Measurements from ENCODE around the gene FCHSD2.

Gene FCHSD2

DNA sequence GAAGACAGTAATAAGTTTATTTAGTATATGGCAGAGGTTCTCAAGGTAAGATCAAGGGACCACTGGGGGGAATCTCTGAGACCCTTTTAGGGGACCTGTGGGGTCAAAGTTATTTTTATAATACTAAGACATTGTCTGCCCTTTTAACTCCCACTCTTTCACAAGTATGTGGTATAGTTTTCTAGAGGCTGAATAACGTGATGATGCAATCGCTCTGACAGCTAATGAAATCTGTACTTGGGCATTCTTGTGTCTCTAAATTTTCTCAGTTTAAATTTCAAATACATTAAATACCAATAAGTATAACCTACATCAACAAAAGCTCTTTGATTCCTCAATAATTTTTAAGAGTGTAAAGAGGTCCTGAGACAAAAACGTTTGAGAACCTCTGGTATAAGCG is 180.0 kb downstream of the FCHSD2 start:
- no peak for DNase-seq

DNA sequence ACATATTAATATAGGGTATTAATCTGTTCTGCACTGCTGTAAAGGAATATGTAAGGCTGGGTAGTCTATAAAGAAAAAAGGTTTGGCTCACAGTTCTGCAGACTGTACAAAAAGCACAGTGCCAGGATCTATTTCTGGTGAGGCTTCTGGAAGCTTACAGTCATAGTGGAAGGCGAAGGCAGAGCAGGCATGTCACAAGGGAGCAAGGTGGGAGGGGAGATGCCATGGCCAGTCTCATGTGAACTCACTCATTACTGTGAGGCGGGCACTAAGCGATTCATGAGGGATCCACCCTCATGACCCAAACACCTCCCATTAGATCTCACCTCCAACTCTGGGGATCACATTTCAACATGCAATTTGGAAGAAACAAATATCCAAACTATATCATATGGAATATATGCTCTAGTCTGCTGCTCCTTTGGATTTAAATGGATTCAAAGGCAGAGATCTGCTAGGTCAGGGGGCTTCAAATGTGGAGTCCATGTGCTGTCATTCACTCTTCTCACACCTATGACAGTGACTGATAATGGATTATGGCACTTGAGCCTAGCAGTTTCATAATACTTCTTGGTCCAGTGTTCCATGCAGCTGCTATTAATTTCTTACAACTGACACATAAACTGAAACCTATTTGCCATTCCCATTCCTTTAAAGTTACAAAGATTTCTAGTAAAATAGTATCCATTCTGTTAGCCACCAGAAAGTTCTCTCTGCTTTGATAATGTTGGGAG is 182.0 kb downstream of the FCHSD2 start:
- no peak for DNase-seq

DNA sequence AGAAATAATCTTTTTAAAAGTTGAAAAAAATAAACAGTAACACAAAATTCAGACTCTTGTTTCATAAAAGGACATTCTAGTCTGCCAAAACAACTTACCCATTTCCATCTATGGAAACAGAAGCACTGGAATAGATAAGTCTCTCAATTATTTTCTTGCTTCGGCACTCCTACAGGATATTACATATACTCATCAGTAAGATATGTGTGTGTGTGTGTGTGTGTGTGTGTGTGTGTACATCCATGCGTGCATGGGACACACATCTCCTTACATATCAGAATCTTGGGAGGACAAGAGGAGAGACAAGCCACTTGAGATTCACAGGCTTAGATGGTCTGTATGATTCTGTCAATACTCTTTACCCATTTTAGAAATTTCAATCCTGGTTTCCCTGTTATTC is 183.3 kb downstream of the FCHSD2 start:
- no peak for DNase-seq

DNA sequence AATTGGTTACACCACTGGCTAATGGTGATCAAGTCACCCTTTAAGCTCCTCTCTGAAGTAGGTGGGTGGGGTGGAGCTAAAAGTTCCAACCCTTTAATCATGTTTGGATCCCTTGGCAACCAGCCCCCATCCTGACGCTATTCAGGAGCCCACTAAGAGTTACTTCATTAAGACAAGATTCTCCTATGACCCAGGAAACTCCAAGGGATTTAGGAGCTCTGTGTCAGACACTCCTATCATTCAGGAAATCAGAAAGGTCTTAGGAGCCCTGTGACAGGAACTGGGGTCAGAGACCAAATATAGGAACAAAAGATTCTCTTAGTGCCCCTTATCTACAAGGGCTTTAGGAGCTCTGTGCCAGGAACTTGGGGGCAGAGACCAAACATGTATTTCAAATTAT is 186.7 kb downstream of the FCHSD2 start:
- no peak for DNase-seq

DNA sequence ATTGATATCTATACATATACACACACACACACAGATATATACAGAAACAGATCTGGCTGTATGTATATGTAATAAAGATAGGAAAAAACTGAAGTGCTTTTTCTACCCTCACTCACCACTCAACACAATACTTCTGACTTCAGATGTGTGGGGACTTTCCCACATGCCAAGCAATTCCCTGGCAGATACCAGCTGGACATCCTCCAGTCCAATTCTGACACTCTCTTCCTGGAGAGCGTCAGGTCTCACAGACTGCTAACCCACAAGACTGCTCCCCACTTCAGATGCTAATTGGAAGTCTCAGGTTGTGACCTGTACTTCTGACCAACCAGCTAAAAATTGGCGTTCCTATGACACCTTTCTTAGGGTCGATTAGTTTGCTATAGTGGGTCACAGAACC is 187.3 kb downstream of the FCHSD2 start:
- DNase-seq, result no peak

DNA sequence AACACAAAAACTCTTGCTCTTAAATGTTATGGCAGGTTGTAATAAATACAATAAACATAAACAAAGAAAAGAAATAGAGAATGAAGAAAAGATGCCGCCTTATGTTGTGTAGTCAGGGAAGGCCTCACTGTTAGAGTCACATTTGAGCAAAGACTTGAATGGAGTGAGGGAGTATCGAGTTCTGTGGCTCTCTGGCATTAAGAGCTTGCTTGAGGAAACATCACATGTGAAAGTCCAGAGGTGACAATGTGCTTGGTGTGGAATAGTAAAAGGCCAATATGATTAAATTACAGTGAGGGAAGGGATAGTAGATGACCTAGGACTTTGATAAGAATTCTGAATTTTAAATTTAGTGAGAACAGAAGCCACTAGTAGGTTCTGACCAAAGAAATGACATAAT is 188.5 kb downstream of the FCHSD2 start:
- no peak for DNase-seq

DNA sequence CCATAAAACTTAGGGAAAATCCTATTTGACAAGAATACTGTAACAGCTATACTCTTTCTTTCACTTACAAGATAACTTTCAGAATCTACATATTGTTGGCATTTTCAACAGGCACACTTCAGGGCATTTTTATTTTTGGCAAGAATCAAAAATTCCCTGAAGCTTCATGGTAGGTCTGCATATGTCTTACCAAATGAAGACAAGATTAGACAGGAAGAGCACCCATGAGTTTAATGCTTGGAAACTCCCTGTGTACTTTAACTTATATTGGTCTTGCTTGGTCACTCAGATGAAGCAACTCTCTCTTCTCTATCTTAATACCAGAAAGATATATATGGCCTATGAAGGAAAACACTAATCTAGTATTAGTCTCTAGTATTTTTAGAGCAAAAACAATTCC is 190.2 kb downstream of the FCHSD2 start:
- DNase-seq, result no peak

DNA sequence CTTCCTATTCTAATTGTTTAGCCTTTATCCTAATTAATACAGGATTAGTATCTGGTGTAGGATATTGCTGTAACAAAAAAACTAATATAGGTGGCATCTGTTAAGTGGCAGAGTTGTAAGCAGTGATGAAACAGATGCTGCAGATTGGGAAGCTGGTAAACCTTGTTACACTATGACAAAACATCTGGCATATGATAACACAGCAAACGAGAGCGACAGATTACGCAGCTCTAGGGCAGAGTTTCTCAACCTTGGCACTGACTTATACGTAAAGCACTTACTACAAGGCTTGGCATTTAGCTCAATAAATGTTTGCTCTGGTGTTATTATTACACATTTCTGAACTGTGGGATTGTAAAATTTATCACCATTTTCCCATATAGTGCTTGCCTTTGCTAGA is 190.9 kb downstream of the FCHSD2 start:
- no peak for DNase-seq

DNA sequence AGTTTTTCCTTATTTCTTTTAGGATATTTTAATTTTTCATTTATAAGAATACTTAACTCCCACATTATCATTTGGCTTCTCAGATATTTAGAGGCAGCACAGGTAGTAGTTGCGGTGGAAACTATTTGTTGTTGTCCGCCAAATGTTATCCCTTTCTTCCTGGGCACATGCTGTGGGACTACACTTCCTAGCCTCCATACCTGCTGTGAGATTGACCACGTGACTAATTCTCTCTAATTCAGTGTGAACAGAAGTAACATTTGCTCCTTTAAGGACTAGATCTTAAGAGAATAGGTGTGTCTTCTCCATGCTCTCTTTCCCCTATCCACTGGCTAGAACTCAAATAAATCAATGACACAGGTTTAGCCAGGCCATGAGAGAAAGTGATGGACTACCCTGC is 191.4 kb downstream of the FCHSD2 start:
- DNase-seq, result no peak

DNA sequence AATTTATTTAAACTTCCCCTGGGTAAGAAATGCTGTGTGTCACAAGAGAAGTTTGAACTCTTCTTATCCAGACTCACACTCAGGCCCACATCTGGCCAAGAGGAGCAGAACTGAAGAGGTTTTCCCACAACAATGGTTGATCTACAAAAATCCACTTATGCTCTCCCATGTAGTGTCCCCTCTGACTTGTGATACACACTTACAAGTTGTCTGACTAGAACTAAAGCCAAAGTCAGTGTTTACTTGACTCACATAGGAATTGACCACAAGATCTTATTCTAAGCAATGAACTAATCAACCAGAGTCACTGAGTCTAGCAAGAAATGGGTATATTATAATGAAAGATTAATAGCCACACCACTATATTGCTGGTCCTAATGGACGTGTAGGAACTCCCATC is 194.9 kb downstream of the FCHSD2 start:
- no peak for DNase-seq

DNA sequence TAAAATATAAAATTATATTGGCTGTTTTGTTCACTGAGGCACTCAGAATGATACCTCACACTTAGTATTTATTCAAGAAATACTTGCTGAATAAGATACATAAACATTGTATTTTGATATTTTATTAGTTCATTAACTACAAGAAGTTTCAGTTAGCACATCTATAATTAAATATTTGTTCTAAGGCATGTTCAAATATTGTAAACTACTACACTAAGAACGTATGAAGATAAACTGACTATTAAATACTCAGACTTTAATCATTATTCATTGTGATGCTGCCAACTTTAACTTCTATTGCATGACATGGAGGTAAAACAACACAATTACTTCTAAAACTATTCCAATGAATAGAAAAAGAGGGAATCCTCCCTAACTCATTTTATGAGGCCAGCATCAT is 198.5 kb downstream of the FCHSD2 start:
- no peak for DNase-seq

DNA sequence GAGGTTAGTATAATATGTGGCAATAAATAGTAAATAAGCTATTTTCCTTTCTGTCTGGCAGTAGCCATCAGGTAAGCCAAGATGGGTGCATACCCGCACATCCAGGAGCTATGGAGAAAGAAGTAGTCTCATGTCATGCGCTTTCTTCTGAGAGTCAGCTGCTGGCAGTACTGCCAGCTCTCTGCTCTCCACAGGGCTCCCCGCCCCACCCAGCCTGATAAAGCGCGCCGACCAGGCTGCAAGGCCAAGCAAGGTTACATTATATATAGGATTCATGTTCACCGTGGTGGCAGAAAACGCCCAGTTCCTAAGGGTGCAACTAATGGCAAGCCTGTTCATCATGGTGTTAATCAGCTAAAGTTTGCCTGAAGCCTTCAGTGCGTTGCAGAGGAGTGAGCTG is 201.7 kb downstream of the FCHSD2 start:
- no peak for DNase-seq

DNA sequence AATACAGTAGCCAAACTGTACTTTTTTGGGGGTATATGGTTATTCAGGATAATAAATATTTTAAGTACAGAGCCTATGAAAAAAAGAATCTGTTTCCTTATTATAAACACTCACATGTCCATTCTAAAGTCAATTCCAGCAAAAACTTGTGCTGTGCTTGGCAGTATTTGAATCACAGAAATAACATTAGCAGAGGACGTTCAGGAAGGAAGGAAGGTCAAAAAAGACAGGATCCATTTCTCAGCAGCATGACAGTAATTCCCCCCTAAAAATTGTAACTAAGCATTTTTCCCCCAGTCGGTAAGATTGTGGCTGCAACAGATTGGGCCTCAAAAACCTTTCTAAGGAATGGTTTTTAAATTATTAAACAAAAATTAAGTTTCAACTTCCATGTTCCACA is 203.1 kb downstream of the FCHSD2 start:
- DNase-seq, result no peak

DNA sequence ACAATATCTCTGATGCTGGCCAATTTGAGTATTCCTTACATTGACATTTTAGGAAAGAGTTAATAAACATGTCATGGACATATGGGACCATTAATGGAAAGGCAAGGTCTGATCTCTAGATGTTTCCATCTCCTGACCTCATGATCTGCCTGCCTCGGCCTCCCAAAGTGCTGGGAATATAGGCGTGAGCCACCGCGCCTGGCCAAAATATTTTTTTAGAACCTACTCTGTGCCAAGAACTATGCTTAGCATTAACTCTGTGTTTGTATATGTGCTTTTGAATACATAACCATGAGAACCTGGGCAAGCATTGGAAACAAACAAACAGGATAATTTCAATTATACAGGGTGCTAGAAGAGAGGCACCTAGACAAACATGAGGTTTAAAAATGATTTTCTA is 204.7 kb downstream of the FCHSD2 start:
- DNase-seq, result no peak

DNA sequence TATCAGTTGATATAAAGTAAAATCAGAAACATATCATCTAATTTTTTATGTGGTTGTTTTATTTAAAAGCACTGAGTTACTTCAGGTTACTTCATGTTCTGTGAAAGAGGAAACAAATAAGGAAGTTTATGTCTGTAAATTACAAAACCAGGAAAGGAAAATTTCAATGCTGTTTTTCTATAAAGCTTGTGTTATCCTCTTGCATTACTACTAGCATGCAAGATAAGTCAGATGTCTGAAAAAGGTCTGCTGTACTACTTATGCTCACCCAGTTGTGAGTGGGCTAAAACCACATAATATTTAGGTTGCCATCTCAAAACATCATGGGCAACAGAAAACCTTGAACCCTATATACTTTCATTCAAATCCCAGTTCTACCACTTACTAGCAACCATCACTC is 206.4 kb downstream of the FCHSD2 start:
- DNase-seq, result no peak

DNA sequence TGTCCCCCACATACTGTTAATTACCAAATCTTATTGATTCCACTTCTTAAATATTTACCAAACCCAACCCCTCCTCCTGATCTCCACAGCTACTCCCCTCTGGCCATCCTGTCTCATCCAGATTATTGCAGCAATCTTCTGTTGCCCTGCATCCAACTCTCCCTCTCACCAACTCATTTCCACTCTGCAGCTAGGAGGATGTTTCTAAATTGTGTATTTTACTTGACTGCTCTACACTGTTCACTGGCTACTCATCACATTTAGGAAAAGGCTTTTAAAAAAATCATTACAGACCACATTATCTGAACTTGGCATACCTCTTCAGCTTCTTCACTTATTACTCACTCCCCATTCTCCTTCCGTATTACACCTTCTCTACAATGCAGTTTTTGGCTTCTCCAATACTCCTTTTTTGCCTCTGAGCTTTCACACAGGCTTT is 210.0 kb downstream of the FCHSD2 start:
- no peak for DNase-seq

DNA sequence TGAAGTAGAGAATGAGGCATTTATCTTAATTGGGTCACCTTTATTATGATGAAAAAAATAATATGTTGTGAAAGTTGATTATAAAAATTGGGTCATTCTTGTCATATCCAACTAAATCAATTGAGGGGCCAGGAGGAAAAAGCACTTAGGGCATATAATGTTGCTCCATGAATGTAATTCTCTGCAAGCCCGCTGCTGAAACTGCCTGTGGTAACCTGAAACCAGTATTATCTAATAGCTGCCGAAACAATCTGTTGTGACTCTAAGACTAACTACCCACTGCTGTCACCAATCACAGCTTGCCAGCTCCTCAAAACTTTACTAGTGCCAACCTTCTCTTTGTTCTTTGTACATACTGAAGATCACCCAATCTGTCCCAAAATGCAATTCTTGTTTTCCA is 212.1 kb downstream of the FCHSD2 start:
- no peak for DNase-seq

DNA sequence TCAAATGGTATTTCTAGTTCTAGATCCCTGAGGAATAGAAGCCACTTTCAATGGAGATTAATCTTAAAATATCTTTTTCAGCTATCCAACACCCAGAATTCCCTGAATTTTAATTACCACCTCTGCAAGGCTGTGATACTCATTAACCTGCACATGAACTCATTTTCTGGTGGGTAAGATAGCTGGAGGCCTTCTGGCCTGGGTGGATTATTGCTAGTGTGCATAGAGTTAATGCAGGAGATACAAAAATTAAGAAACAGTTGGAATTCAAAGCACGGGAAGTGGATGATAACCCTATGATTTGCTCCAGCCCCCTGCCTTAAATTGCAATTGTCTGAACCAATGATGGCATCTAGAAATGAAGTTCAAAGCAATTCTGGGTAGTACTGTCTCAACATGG is 212.9 kb downstream of the FCHSD2 start:
- no peak for DNase-seq

DNA sequence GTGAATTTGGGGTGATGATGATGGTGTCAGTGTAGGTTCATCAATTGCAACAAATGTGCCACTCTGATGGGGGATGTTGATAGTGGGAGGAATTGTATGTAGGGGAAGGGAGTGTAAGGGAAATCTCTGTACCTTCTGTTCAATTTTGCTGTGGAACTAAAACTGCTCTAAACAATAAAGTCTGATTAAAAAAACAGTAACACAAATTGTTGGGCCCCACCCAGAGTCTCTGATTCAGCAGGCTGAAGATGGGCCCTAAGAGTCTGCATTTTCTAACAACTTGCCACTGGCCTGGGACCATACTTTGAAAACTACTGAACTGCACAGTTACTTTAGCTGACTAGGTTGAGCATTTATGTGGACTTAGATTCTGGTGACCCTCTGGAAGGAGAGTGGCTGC is 214.7 kb downstream of the FCHSD2 start:
- no peak for DNase-seq

DNA sequence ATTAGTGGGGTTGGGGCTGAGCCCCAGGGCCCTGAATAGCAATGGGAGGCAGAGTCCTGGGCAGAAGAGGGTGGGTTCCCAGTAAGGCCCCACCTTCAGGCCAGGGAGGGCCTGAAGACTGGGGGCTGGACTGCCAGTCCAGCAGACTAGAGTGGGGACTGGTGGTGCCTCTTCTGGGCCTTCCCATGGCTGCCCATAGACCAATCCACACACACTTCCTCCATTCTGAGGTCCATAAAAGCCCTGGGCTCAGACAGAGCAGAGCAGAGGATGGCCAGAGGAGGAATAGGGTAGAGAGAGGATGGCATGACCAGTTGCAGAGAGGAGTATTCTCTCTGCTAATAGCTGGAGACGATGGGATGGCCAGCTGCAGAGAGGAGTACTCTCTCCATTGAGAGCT is 216.0 kb downstream of the FCHSD2 start:
- no peak for DNase-seq

DNA sequence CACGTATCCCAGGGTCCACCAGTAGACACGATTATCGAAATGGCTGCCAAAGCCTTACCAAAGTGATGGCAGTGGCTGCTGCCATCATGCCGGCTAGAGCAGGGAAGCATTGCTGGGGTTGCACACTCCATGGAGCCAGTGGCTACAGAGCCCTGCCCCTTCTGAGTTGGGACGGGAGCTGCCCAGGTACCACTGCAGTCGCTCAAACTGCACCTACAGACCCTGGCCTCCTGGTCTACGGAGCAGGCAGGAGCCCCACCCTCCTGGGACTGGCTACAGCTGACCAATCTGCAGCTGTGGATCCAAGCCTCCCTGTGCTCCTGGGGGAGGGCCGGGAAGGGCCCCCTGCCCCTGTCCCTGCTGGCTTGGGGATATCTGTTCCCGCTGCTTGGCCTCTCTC is 216.5 kb downstream of the FCHSD2 start:
- no peak for DNase-seq

DNA sequence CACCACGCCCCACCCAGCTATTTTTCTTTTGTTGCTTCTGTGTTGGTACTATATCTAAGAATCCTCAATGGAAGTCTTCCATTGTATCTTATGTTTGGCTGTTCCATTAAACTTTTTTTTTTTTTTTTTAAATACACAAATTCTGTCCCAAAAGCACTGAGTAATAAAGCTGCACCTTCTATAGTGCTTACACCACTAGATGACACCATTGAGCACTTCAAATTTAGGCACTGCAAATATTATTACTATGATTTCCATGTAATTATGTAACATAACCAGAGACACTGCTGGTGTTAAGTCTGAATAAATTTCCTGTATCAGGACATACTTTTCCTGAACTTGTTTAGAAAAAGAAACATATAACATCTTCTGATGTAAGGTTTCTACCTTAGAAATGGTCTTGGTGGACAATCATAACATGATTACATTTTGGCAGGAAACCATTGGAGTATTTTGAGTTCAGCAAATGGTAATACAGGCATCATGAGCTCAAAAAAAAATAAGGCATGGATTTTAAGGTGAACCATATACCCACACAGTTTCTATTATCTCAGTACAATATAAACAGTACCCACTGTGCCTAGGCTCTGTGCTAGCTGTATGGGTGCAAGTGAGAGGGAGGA is 217.4 kb downstream of the FCHSD2 start:
- no peak for DNase-seq

DNA sequence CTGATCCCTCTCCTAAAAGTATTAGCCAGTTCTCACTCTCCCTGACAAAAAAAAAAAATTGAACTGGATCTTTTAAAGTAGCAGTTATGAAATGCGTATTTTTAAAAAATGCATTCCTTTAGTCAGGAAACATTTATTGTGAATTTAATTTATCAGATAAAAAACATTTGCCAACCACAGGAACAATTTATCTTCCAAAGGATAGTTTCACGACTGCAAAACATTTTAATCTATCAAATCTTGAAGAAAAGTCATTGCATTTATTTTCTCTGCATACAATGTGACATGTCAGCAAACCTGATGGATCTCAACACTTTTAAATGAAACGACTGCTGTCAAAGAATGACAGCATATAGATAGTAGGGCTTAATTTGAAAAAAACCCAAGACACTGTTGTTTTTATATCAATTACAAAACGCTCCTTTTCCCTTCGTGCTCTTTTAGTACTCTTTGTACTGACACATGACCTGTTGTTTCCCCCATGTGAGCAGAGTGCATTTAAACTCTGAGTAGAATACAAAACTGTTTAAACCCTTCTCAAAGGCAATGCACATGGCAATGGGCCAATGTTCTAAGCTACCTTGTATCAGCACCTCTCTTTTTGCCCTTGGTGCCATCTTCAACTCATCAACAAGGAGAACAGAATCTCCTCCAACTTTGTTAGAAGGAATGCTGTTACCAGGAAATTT is 220.9 kb downstream of the FCHSD2 start:
- DNase-seq, result no peak

DNA sequence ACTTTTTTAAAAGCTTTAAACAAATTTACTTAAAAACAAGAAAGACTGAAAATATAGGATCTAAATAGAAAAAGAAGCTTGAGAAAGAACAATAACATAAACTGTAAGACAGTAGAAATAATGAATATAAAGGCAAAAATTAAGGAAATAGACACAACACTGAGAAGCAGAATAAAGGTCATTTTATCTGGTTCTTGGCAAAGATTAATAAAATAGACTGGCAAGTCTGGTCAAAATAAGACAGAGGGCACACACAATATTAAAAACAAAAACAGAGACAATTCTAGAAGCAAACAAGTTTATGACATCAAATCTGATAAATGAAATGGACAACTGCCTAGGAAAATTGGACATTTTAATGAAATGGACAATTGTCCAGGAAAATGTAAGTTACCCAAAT is 222.1 kb downstream of the FCHSD2 start:
- DNase-seq, result no peak

DNA sequence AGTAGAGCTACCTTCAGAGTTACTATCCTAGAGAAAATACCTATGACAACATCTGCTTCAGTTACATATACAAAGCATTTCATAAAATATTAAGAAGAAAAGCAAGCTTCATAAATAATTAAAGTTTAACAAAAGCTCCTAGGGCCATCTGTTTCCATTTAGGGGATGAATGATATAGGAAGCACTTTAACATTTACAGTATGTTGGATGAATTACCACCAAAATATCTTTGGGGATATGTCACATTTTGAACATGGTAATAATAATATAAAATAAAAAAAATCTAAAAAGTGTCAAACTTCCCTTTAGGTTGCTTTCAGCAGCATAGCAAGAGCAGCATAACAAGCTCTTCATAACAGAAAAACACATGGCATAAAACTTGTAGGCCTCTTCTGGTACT is 223.3 kb downstream of the FCHSD2 start:
- no peak for DNase-seq

Data from cortex of kidney (tissue), 1 donor.